ENCODE data around the gene RYR1.

DNA sequence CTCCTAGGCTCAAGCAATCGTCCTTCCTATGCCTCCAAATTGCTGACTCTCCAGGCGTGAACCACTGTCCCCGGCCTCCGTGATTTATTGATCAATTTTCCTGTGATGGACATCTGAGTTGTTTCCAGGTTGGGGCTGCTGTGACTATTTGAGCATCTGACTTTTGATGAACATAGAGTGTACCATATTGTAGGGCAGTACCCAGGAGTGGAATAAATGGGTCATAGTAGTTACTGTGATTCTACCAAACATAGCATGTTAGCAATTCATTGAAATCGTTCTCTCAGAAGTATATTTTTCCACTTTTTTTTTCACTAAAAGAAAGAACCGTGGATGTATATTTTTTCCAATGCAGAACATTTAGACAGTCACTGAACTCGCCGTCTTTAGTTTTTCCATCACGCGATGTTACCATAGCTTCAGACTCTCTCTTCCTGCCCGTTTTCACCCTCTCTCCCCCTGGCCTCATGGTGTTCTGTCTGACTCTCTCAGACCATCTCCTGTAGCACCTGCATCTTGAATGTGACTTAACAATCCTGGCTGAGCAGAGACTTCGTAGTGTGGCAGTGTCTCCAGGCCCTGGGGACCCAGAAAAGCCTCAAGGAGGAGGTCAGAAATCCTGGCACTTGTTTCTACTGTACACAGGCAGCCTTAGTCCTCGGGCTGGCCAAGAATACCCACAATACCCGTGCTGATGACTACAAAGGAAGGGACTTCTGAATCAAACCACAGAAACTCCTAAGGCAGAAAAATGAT is 4.3 kb upstream of the RYR1 start:
- TF ChIP-seq, protein P1, sequence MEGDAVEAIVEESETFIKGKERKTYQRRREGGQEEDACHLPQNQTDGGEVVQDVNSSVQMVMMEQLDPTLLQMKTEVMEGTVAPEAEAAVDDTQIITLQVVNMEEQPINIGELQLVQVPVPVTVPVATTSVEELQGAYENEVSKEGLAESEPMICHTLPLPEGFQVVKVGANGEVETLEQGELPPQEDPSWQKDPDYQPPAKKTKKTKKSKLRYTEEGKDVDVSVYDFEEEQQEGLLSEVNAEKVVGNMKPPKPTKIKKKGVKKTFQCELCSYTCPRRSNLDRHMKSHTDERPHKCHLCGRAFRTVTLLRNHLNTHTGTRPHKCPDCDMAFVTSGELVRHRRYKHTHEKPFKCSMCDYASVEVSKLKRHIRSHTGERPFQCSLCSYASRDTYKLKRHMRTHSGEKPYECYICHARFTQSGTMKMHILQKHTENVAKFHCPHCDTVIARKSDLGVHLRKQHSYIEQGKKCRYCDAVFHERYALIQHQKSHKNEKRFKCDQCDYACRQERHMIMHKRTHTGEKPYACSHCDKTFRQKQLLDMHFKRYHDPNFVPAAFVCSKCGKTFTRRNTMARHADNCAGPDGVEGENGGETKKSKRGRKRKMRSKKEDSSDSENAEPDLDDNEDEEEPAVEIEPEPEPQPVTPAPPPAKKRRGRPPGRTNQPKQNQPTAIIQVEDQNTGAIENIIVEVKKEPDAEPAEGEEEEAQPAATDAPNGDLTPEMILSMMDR (IDR thresholded peaks at IDR 0.05), result no peak
- TF ChIP-seq POLR2A (IDR thresholded peaks at IDR 0.05), result no peak
